B cell (primary cell): ENCODE measurements around the gene EFCAB12.

Experiments used
- CTCF ChIP-seq: fragments of 200-600 bp; IDR thresholded peaks from one replicate; pipeline ENCODE4 v1.8.0; 2022; ENCODE audit warnings: antibody characterized with exemption, mild to moderate bottlenecking
- EZH2 ChIP-seq: IDR thresholded peaks from 2 replicates; pipeline ENCODE4 v1.6.1; 2012; ENCODE audit warnings: borderline replicate concordance, low read depth, mild to moderate bottlenecking, moderate library complexity, low read length; ENCODE audit not compliant: insufficient read depth, poor library complexity, severe bottlenecking

- TF ChIP-seq CTCF: no peak
- no peak for TF ChIP-seq EZH2
Measured at GRCh38 chr3:129417326-129417725, 11.1 kb downstream of the EFCAB12 start.
